Body of pancreas (tissue), 4 donors: ENCODE measurements around the gene RYR3.

Experiments
- POLR2A ChIP-seq, 3 donors: fragments of 450-650 bp; IDR thresholded peaks; one replicate each; pipeline ENCODE4 v1.6.1; 2016; ENCODE audit warnings: antibody characterized with exemption in 3 of 3, mild to moderate bottlenecking in 2 of 3
- TF ChIP-seq, protein P1 (sequence below), 7 experiments: fragments of 450-650 bp in 4 of 7; fragments of 200-600 bp in 3 of 7; sonication (generic) in 3 of 7; IDR thresholded peaks; one replicate each; pipeline ENCODE4 v1.5.1; 2016 to 2019; ENCODE audit warnings: antibody characterized with exemption in 7 of 7

- TF ChIP-seq, protein P1, sequence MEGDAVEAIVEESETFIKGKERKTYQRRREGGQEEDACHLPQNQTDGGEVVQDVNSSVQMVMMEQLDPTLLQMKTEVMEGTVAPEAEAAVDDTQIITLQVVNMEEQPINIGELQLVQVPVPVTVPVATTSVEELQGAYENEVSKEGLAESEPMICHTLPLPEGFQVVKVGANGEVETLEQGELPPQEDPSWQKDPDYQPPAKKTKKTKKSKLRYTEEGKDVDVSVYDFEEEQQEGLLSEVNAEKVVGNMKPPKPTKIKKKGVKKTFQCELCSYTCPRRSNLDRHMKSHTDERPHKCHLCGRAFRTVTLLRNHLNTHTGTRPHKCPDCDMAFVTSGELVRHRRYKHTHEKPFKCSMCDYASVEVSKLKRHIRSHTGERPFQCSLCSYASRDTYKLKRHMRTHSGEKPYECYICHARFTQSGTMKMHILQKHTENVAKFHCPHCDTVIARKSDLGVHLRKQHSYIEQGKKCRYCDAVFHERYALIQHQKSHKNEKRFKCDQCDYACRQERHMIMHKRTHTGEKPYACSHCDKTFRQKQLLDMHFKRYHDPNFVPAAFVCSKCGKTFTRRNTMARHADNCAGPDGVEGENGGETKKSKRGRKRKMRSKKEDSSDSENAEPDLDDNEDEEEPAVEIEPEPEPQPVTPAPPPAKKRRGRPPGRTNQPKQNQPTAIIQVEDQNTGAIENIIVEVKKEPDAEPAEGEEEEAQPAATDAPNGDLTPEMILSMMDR (IDR thresholded peaks at IDR 0.05), result no peak
- TF ChIP-seq POLR2A (IDR thresholded peaks at IDR 0.05), result no peak
These were observed 158.0 kb downstream of the RYR3 start for GRCh38 chr15:33468740-33469139.
